ENCODE data around the gene AMFR. TPM values are rescaled to one million over a fixed set of nuclear protein-coding genes. Genes with fewer than 3 reads are reported as not detected.

Gene AMFR
- total and polyA plus RNA-seq, 8 donors: 64.2 to 88.5 (median 69.7) TPM

DNA sequence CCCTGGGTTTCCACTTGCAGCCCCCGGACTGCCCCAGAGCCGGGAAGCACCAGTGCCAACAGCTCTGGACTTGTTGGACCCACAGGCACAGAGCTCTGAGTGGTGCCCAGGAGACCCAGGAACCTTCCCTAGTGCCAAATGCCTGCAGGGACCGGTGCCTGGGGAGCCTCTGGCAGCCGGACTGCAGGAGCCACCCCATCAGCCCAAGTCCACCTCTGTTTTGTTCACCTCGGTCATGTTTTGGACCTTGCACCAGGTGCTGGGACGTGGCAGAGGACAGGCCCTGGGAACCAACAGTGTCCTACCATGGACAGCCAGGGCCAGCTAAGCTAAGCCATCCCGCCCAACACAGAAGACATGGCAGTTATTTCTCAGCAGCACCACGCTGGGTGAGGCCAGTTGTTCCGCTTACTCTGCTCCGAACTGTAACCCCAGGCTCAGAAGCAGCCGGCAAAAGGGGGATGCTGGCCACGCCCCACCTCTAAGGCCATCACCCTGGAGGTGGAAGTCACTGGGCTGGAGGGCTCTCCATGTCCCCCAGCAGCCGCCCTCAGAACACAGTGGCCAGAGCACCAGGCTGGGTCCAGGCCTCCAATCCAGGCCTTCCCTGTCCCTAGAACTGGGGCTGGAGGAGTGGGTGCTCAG, 79.8 kb downstream of the AMFR start:
- intact Hi-C loops (cut with DNase I): no loop called here
- no peak overlapping the region for H3K27ac ChIP-seq
- no peak for ATAC-seq

DNA sequence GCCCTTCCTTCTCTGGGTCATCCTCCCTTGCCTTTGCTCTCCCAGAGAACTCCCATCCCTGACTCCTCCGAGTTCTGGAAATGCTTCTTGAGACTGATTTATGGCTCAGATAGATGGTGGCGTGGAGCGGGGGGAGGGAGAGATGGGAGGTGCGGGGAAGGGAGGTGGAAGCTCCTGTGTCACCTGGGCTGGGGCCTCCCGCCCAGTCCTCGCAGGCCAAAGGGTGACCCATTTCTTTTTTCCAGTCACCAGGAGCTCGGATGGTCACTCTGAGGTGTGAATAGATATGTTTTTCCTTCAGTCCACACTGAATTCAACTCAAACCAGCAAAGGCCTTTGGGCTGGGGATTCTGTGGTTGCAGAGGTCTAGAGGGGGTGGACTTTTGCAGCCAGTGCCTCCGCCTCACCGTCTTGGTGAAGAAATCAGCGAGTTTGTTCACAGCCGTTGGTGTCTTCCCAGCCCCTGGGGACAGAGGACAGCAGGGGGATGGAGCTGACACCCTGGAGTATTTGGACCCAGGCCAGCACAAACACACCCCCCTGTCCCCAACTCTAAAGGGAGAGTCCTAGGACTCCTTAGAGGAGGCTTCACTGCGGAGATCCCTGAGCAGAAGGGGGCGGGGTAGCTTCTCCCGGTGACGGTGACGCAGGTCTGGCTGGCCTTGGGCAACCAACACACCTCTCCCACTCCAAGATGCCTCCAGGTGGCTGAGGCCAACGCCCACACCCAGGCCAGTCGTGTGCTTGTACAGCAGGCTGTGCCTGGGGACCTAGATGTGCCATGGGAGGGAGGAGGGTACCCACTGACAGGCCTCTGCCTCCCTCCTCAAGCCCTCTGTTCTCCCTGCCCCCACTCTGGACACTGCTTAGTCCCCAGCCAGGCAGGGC, 80.6 kb downstream of the AMFR start:
- ATAC-seq: peak; percentile 17
- Histone ChIP-seq H3K36me3 (no peaks in the 10 kb centered on the region), H3K4me1 (no peaks in the 10 kb centered on the region), H3K9me3 (no peaks in the 10 kb centered on the region), H3K4me3 (no peak overlapping the region), H3K27ac (no peak overlapping the region), H3K27me3 (peaks cover 0 to 5% of the 10 kb centered on the region in 2 donors)
- intact Hi-C loops (cut with DNase I): no loop called here
- TF ChIP-seq, protein P1, sequence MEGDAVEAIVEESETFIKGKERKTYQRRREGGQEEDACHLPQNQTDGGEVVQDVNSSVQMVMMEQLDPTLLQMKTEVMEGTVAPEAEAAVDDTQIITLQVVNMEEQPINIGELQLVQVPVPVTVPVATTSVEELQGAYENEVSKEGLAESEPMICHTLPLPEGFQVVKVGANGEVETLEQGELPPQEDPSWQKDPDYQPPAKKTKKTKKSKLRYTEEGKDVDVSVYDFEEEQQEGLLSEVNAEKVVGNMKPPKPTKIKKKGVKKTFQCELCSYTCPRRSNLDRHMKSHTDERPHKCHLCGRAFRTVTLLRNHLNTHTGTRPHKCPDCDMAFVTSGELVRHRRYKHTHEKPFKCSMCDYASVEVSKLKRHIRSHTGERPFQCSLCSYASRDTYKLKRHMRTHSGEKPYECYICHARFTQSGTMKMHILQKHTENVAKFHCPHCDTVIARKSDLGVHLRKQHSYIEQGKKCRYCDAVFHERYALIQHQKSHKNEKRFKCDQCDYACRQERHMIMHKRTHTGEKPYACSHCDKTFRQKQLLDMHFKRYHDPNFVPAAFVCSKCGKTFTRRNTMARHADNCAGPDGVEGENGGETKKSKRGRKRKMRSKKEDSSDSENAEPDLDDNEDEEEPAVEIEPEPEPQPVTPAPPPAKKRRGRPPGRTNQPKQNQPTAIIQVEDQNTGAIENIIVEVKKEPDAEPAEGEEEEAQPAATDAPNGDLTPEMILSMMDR (IDR thresholded peaks at IDR 0.05): no peak
- peak in 1 of 4 donors; percentile 23 for DNase-seq

More for the DNA sequence above, 79.8 kb downstream of the AMFR start:
- no peaks in the 10 kb centered on the region for H3K9me3 ChIP-seq
- peaks cover 0 to 10% of the 10 kb centered on the region in 2 donors for H3K27me3 ChIP-seq
- TF ChIP-seq, protein P1 (IDR thresholded peaks at IDR 0.05): no peak
- peak in 1 of 4 donors; percentile 55 for DNase-seq
- no peak overlapping the region for H3K4me3 ChIP-seq
- no peaks in the 10 kb centered on the region for H3K36me3 ChIP-seq
- no peaks in the 10 kb centered on the region for H3K4me1 ChIP-seq

DNA sequence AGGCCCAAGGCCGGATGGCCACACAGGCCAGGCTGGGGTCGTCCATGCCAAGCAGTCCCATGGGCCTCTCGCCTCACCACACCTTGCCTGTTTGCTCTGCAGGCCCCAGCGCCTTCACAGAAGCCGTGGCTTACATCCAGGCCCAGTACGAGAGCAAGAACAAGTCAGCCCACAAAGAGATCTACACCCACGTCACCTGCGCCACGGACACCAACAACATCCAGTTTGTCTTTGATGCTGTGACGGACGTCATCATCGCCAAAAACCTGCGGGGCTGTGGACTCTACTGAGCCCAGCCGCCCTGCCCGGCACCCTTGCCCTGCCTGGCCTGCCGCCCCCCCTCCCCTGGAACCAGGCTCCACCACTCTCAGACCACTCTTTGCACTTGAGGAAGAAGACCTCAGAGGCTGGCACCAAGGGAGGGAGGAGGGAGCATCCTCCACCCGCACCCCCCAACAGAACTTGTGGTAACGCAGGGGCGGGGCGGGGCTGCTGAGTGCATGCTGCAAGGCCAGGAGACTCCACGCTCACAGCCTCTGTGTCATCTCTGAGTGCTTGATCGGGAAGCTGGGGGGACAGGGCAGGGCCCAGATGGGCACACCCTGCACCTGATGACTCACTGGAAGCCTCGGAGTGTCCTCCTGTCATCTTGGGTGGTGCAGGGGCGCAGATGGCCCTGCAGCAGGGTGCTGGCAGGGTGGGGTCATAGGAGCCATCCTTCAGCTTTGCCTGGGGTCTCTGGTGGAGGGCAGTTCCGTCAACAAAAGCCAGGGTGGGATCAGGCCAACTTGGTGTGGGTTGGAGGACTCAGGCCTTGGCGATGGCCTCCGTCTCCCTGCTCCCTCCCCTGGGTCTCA, 81.5 kb downstream of the AMFR start:
- no peak for ATAC-seq
- TF ChIP-seq, protein P1 (IDR thresholded peaks at IDR 0.05): no peak
- no peak overlapping the region for H3K27ac ChIP-seq
- no peak overlapping the region for H3K4me3 ChIP-seq
- no peaks in the 10 kb centered on the region for H3K9me3 ChIP-seq
- DNase-seq: peak in 1 of 4 donors; percentile 61
- intact Hi-C loops (cut with DNase I): no loop called here
- no peaks in the 10 kb centered on the region for H3K4me1 ChIP-seq
- peaks cover 0 to 5% of the 10 kb centered on the region in 2 donors for H3K27me3 ChIP-seq
- no peaks in the 10 kb centered on the region for H3K36me3 ChIP-seq

DNA sequence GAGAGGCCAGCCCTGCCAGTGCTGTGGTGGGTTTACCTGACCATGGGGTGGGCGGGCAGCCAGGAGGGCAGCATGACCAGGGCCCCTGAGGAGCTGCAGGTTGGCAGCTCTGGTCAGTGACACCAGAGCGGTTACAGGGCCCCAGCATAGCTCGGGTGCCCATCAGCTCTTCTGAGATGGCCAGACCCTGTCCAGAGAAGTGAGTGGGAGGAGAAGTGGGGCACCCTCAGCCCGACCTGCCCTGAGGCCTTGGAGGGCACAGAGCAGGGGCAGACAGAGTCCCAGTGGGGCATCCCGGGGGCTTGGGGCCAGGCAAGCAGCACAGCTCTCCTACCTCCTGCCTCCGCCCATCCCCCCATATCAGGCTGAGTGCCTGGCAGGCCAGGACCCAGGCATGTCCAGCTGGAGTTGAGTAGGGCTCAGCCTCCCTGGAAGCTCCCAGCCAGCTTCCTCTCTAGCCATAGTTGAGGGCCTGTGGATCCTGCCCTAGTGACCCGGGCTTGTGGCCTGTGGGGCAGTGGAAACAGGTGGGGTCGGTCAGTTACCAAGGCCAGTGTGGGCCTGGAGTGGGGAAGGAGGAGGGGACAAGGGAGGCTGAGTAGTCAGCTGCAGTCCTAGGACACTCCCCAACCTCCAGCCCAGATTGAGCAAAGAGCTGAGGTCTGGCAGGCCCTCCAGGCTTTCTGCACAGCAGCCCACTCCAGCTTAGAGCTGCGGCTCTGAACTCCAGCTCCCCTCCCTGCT, 83.5 kb downstream of the AMFR start:
- Histone ChIP-seq H3K4me1 (no peaks in the 10 kb centered on the region), H3K36me3 (no peaks in the 10 kb centered on the region), H3K9me3 (no peaks in the 10 kb centered on the region), H3K4me3 (no peak overlapping the region), H3K27ac (no peak overlapping the region), H3K27me3 (no peaks in the 10 kb centered on the region)
- ATAC-seq: no peak
- intact Hi-C loops (cut with DNase I): no loop called here
- peak in 1 of 4 donors; percentile 65 for DNase-seq
- TF ChIP-seq, protein P1 (IDR thresholded peaks at IDR 0.05): no peak

Measured in left lung (tissue), 10 donors.